ENCODE measurements around the gene HBA1. TPM values are rescaled to one million over a fixed set of nuclear protein-coding genes. Genes with fewer than 3 reads are reported as not detected.

HBA1 gene
- total and polyA plus RNA-seq, 2 of the 8 experiments (the other 6 are each of a cell fraction or from before 2014, with no cell fraction given): 2.3 TPM

DNA sequence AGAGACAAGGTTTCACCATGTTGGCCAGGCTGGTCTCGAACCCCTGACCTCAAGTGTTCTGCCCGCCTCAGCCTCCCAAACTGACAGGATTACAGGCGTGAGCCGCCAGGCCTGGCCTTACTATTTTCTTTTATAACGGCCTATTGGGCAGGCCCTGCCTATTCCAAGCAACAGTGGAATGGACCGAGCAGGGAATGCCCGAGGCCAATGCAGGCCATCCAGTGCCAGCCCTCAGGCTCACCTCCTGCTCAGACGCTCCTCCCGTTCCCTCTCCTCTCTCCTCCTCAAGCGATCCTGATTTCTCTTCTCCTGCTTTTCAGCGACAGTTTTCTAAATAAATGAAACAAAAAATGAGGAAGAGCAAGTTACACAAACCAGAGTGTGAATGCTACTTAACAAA lies 16.2 kb downstream of the HBA1 start (continued):
- no peak for TF ChIP-seq KDM5A (IDR thresholded peaks at IDR 0.05; ENCODE audit: low read length)
- no peak for TF ChIP-seq CTBP2 (IDR thresholded peaks at IDR 0.05; ENCODE audit: borderline replicate concordance, insufficient read depth, insufficient read length, low read length)
